HUES48 (cell line): Measurements from ENCODE around the gene ABHD14A.
A peak's percentile ranks its signal among the peaks of the same experiment; 100 is the strongest.
"Not testable (repeated sequence)": the region's sequence is repeated elsewhere in the genome, so short reads cannot be mapped to it uniquely, and the experiment has no call there.

Source experiments
- H3K27ac ChIP-seq: one replicate; pipeline ENCODE4 v1.7.0; 2013; ENCODE audit warnings: low read depth, low read length, inconsistent platforms
- H3K27me3 ChIP-seq: 2 replicates; pipeline ENCODE4 v1.6.1; 2013; ENCODE audit warnings: mild to moderate bottlenecking, low read length; ENCODE audit not compliant: control insufficient read depth, insufficient read depth
- H3K36me3 ChIP-seq: 2 replicates; pipeline ENCODE4 v1.6.1; 2013; ENCODE audit warnings: low read length; ENCODE audit not compliant: control insufficient read depth, insufficient read depth
- H3K4me1 ChIP-seq: 2 replicates; pipeline ENCODE4 v1.6.1; 2013; ENCODE audit warnings: mild to moderate bottlenecking, low read length; ENCODE audit not compliant: control insufficient read depth, insufficient read depth
- H3K4me3 ChIP-seq: 2 replicates; pipeline ENCODE4 v1.5.1; 2013; ENCODE audit warnings: mild to moderate bottlenecking, low read depth, low read length
- H3K9ac ChIP-seq: 2 replicates; pipeline ENCODE4 v1.6.1; 2013; ENCODE audit warnings: mild to moderate bottlenecking, low read depth, low read length, moderate library complexity
- H3K9me3 ChIP-seq: 2 replicates; pipeline ENCODE4 v1.6.1; 2013; ENCODE audit warnings: low read length; ENCODE audit not compliant: control insufficient read depth, insufficient read depth

ABHD14A gene

GRCh38 chr3:51974963-51975851 lies at the start of gene ABHD14A:
ABHD14A (plus strand) TSS chr3:51975064; CDS start chr3:51975136, 72 bp downstream.
- peak within 1 kb of the TSS; percentile 64 for H3K4me3 ChIP-seq
- H3K4me1 ChIP-seq, result peaks cover 16% of the 10 kb centered on the region
- no peaks in the 10 kb centered on the region for H3K9me3 ChIP-seq
- H3K27me3 ChIP-seq, result peaks cover 30% of the 10 kb centered on the region
- H3K9ac ChIP-seq, result no peak within 1 kb of the TSS
- H3K27ac ChIP-seq, result no peak within 1 kb of the TSS
- no peaks in the 10 kb centered on the region for H3K36me3 ChIP-seq

GRCh38 chr3:51927061-51927977 lies 47.5 kb upstream of the ABHD14A start:
- H3K27ac ChIP-seq, result no peak overlapping the region

GRCh38 chr3:51928438-51928837 lies 46.4 kb upstream of the ABHD14A start:
- Histone ChIP-seq H3K4me3 (no peak overlapping the region), H3K9me3 (no peaks in the 10 kb centered on the region), H3K27me3 (no peaks in the 10 kb centered on the region), H3K9ac (no peak overlapping the region), H3K27ac (no peak overlapping the region), H3K36me3 (peaks cover 14% of the 10 kb centered on the region), H3K4me1 (no peaks in the 10 kb centered on the region)

More at GRCh38 chr3:51927061-51927977, 47.5 kb upstream of the ABHD14A start:
- Histone ChIP-seq H3K27me3 (no peaks in the 10 kb centered on the region), H3K4me1 (no peaks in the 10 kb centered on the region), H3K9me3 (no peaks in the 10 kb centered on the region), H3K4me3 (no peak overlapping the region), H3K9ac (no peak overlapping the region), H3K36me3 (peaks cover 3% of the 10 kb centered on the region; the same call in 1 of the 2 replicates)

- not testable (repeated sequence) for H3K4me1 ChIP-seq, H3K9ac ChIP-seq, H3K27me3 ChIP-seq, H3K4me3 ChIP-seq, H3K27ac ChIP-seq, H3K9me3 ChIP-seq
- H3K36me3 ChIP-seq, result peaks cover 19% of the 10 kb centered on the region
Measured at GRCh38 chr3:51928981-51929380, 45.9 kb upstream of the ABHD14A start.

- Histone ChIP-seq H3K36me3 (peaks cover 25% of the 10 kb centered on the region), H3K9ac (no peak overlapping the region), H3K4me3 (no peak overlapping the region), H3K27me3 (no peaks in the 10 kb centered on the region), H3K27ac (no peak overlapping the region), H3K4me1 (no peaks in the 10 kb centered on the region), H3K9me3 (no peaks in the 10 kb centered on the region)
Measured at GRCh38 chr3:51929420-51930003, 45.4 kb upstream of the ABHD14A start.

GRCh38 chr3:51930439-51930838 lies 44.4 kb upstream of the ABHD14A start:
- H3K27ac ChIP-seq, result no peak overlapping the region
- H3K4me1 ChIP-seq, result no peaks in the 10 kb centered on the region
- H3K9me3 ChIP-seq, result no peaks in the 10 kb centered on the region
- no peak overlapping the region for H3K4me3 ChIP-seq
- no peaks in the 10 kb centered on the region for H3K27me3 ChIP-seq
- no peak overlapping the region for H3K9ac ChIP-seq
- H3K36me3 ChIP-seq, result peaks cover 34% of the 10 kb centered on the region

GRCh38 chr3:51931756-51932155 lies 43.1 kb upstream of the ABHD14A start:
- H3K9me3 ChIP-seq, result no peaks in the 10 kb centered on the region
- no peak overlapping the region for H3K4me3 ChIP-seq
- H3K27me3 ChIP-seq, result no peaks in the 10 kb centered on the region
- no peak overlapping the region for H3K27ac ChIP-seq
- peaks cover 47% of the 10 kb centered on the region for H3K36me3 ChIP-seq
- no peaks in the 10 kb centered on the region for H3K4me1 ChIP-seq
- H3K9ac ChIP-seq, result no peak overlapping the region

- no peaks in the 10 kb centered on the region for H3K27me3 ChIP-seq
- H3K9ac ChIP-seq, result no peak overlapping the region
- no peak overlapping the region for H3K27ac ChIP-seq
- no peaks in the 10 kb centered on the region for H3K9me3 ChIP-seq
- H3K4me3 ChIP-seq, result no peak overlapping the region
- no peaks in the 10 kb centered on the region for H3K4me1 ChIP-seq
- peaks cover 57% of the 10 kb centered on the region for H3K36me3 ChIP-seq
Measured at GRCh38 chr3:51932471-51933370, 42.1 kb upstream of the ABHD14A start.

- Histone ChIP-seq H3K4me1 (no peaks in the 10 kb centered on the region), H3K27me3 (no peaks in the 10 kb centered on the region), H3K4me3 (no peak overlapping the region), H3K9ac (no peak overlapping the region), H3K36me3 (peaks cover 66% of the 10 kb centered on the region), H3K9me3 (no peaks in the 10 kb centered on the region), H3K27ac (no peak overlapping the region)
Measured at GRCh38 chr3:51933471-51934138, 41.3 kb upstream of the ABHD14A start.
